GM19395 (cell line): ENCODE data around the gene CACNG8.

Experiments used
- ATAC-seq: cut with Tn5 transposase; IDR thresholded peaks from one replicate; pipeline ENCODE4 v1.9.1; 2021; ENCODE audit warnings: mild to moderate bottlenecking, moderate library complexity; ENCODE audit not compliant: unreplicated experiment

CACNG8 gene

GRCh38 chr19:53992211-53992610 lies 29.5 kb downstream of the CACNG8 start:
- no peak for ATAC-seq

GRCh38 chr19:53992815-53993214 lies 30.1 kb downstream of the CACNG8 start:
- ATAC-seq = no peak

GRCh38 chr19:53993448-53993847 lies 30.7 kb downstream of the CACNG8 start:
- no peak for ATAC-seq

- no peak for ATAC-seq
Observed at GRCh38 chr19:53994811-53995210, 32.1 kb downstream of the CACNG8 start.

GRCh38 chr19:53998223-53998622 lies 35.5 kb downstream of the CACNG8 start:
- ATAC-seq = no peak

DNA sequence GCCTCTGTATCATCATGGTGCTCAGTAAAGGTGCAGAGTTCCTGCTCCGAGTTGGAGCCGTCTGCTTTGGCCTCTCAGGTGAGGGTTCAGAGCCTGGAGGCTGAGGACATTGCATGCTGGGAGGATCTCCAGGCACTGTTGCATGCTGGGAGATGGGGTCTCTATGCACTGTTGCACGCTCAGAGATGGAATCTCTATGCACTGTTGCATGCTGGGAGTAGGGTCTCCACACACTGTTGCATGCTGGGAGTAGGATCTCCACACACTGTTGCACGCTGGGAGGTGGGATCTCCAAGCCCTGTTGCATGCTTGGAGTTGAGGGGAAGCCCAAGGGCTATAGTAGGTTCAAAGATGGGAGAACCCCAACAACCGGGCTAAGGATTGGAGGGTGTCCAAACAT lies 37.0 kb downstream of the CACNG8 start:
- no peak for ATAC-seq

- ATAC-seq = no peak
Observed at GRCh38 chr19:54001496-54001895, 38.8 kb downstream of the CACNG8 start.

DNA sequence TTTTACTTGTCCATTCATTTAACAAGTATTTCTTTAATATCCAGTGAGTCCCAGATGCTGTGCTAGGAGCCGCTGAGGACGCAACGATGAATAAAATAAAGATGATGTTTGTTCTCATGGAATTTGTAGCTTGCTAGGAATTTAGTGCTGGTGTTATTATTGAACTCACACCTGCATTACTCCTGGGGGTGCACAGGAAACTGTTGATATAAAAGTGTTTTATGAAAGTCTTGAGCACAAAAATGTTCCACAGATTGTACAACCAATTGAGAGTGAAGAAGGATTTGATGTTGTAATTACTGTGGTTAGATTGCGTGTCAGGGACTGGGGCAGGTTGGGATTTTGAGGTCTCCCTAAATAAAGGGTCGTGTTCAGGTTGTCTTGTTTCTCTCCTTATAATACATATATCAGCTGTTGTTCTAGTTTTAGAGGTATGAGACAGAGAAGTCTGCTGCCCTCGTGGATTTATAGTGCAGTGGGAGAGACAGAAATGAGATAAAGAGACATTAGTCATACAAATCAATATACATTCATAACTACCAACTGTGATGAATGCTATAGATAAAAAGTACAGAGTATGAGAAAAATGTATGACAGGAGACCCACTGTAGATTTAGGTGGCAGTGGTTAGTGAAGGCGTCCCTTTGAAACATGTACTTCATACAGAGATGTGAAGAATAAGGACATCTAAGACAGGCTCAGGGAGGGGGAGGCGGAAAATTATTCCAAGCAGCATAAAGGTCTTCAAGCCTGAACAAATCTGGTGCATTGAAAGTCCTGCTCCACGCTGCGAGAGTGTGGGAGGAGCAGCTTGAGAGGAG lies 40.0 kb downstream of the CACNG8 start:
- ATAC-seq = no peak

DNA sequence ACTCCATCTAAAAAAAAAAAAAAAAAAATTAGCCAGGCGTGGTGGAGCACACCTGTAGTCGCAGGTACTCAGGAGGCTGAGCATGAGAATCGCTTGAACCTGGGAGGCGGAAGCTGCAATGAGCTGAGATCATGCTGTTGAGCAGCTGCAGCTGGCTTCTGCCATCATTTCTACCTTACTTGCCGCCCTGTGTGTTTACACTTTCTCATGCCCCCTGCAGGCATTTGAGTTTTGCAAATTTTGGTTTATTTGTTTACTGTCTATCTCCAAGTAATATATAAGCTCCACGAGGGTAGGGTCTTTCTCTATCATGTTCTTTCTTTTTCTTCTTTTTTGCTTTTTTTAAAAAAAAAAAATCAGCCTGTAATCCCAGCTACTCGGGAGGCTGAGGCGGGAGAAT lies 46.7 kb downstream of the CACNG8 start:
- ATAC-seq = no peak

DNA sequence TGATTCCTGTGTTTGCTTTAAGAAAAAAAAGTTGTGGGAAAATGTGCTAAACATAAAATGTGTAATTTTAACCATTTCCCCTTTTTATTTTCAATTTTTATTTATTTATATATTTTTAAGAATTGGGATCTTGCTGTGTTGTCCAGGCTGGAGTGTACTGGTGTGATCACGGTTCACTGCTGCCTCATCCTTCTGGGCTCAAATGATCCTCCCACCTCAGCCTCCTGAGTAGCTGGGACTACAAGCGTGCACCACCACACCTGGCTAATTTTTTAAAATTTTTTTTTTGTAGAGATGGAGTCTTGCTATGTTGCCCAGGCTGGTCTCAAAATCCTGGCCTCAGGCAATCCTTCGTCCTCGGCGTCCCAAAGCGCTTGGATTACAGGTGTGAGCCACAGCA lies 47.7 kb downstream of the CACNG8 start:
- no peak for ATAC-seq

- no peak for ATAC-seq
Observed at GRCh38 chr19:54011507-54012211, 48.9 kb downstream of the CACNG8 start.

DNA sequence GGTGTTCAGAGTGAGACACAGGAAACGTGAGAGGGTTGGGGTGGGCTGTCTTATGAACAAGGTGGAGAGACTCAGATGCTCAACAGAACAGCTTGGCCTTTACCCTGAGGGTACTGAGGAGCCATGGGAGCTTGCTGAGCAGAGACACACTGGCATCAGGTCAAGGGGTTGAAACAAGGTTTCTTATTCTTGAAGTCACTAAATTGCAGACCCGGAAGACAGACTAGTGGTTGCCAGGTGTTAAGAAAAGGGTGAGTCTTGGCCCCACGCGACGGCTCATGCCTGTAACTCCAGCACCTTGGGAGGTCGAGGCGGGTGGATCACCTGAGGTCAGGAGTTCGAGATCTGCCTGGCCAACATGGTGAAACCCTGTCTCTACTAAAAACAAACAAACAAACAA lies 51.1 kb downstream of the CACNG8 start:
- ATAC-seq = no peak

- no peak for ATAC-seq
Observed at GRCh38 chr19:54014920-54015560, 52.3 kb downstream of the CACNG8 start.

- ATAC-seq = no peak
Observed at GRCh38 chr19:54017261-54017660, 54.5 kb downstream of the CACNG8 start.

GRCh38 chr19:54021363-54021762 lies 58.6 kb downstream of the CACNG8 start:
- ATAC-seq = no peak

DNA sequence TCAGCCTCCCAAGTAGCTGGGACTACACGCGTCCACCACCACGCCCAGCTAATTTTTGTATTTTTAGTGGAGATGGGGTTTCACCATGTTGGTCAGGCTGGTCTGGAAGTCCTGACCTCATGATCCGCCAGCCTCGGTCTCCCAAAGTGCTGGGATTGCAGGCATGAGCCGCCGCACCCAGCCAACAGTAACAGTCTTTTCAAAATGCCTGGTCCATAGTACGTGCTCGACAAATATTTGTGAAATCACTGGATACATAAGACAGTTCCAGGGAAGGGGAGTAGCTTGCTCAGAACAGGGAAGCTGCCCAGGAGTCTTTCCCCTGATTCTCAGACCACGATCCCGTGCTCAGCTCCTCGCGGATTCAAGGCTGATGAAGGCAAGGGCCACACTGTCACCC lies 59.2 kb downstream of the CACNG8 start:
- ATAC-seq = no peak

GRCh38 chr19:54023191-54023590 lies 60.5 kb downstream of the CACNG8 start:
- ATAC-seq = no peak

DNA sequence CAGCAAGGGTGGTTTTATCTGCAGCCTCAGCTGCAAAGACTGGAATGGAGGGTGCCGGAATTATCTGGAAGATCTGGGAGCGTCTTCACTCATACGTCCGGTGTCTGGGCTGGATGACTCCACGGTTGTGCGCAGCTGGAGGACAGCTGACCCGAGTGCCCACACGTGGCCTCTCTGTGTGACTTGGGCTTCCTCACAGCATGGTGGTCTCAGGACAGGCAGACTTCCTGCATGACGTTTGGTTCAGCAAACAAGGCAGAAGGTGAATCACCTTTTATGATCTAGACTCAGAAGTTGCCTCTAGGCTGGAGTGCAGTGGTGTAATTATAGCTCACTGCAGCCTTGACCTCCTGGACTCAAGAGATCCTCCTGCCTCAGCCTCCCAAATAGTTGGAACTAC lies 61.9 kb downstream of the CACNG8 start:
- ATAC-seq = no peak

DNA sequence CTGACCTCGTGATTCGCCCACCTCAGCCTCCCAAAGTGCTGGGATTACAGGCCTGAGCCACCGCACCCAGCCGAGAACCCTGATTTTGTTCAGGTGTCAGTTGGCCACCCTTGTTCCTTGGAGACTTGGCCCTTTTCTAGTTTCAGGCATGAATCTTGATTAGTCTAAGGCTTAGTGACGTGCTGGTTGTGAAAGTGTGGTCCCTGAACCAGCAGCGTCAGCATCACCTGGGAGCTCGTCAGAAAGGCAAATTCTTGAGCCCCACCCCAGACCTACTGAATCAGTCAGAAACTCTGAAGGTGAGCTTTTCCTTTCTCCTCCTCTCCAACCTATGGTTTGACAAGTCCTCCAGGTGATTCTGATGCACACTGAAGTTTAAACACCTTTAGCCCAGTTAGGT lies 63.9 kb downstream of the CACNG8 start:
- ATAC-seq = no peak

DNA sequence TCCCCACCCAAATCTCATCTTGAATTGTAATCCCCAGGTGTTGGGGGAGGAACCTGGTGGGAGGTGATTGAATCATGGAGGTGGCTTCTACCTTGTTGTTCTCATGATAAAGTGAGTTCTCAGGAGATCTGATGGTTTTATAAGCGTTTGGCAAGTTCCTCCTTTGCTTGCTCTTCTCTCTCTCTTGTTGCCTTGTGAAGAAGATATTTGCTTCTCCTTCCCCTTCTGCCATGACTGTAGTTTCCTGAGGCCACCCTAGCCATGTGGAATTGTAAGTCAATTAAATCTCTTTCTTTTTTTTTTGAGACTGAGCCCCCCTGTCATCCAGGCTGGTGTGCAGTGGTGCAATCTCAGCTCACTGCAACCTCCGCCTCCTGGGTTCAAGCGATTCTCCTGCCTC lies 66.6 kb downstream of the CACNG8 start:
- no peak for ATAC-seq

DNA sequence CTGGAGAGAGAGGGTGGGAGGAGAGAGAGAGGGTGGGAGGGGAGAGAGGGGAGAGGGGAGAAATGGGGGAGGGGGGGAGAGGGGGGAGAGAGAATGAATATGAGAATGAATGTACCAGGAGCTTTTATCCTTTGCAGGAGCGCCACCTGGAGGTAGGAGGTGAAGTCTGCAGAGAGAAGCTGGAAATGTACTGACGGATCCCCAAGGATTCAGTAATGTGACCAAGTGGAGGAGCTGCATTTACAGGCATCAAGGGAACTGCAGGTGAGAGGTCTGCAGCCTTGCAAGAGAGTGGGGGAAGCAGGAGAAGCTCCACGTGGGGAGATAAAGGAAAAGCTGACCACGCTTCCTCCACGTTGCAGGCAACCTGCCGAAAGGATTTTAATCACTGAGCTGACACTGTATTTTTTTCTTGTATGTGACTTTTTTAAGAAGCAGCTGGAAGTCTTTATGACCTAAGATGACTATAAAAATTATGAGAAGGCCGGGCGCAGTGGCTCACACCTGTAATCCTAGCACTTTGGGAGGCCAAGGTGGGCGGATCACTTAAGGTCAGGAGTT lies 67.3 kb downstream of the CACNG8 start:
- no peak for ATAC-seq
